Large intestine (tissue), 3 donors: ENCODE data around the gene ZNF81. TPM values are rescaled to one million over a fixed set of nuclear protein-coding genes. Genes with fewer than 3 reads are reported as not detected.
A peak's percentile ranks its signal among the peaks of the same experiment; 100 is the strongest.
"Not testable (repeated sequence)": the region's sequence is repeated elsewhere in the genome, so short reads cannot be mapped to it uniquely, and the experiment has no call there.

Experiments used
- DNase-seq, 2 donors: peaks; one replicate each; pipeline versions ENCODE4 v3.0.0 to v3.0.0-alpha.2; 2013
- H3K27ac ChIP-seq: one replicate; pipeline ENCODE4 v1.5.1; 2013; ENCODE audit warnings: low read length
- H3K27me3 ChIP-seq: 2 replicates; pipeline ENCODE4 v1.6.1; 2013; ENCODE audit warnings: low read length; ENCODE audit not compliant: control insufficient read depth, insufficient read depth
- H3K36me3 ChIP-seq: 2 replicates; pipeline ENCODE4 v1.6.1; 2013; ENCODE audit warnings: low read length; ENCODE audit not compliant: control insufficient read depth, insufficient read depth
- H3K4me1 ChIP-seq: one replicate; pipeline ENCODE4 v1.6.1; 2013; ENCODE audit warnings: low read length; ENCODE audit not compliant: control insufficient read depth, insufficient read depth
- H3K4me3 ChIP-seq: one replicate; pipeline ENCODE4 v1.5.1; 2013; ENCODE audit warnings: low read length
- H3K9me3 ChIP-seq: one replicate; pipeline ENCODE4 v1.6.1; 2013; ENCODE audit warnings: mild to moderate bottlenecking, low read depth, low read length, moderate library complexity; ENCODE audit not compliant: control insufficient read depth
- WGBS: methylation state at CpG from one replicate; pipeline ENCODE4 v1.1.5; 2013; ENCODE audit warnings: low lambda C conversion rate; ENCODE audit not compliant: insufficient coverage; 5-methylcytosine and 5-hydroxymethylcytosine counted together
- polyA plus RNA-seq: library from polyadenylated mRNA; unstranded; fragments of 120-200 nt; gene quantifications from one replicate; pipeline ENCODE4 v1.2.1, GENCODE V29; 2013

The ZNF81 gene
- polyA plus RNA-seq, 1 donor: 6.3 TPM

- peaks cover 7% of the 10 kb centered on the region for H3K4me1 ChIP-seq
- H3K36me3 ChIP-seq: peaks cover 6% of the 10 kb centered on the region
- H3K9me3 ChIP-seq: no peaks in the 10 kb centered on the region
- WGBS: no CpG with 5 or more reads among the region's 1 CpG
- H3K27me3 ChIP-seq: no peaks in the 10 kb centered on the region
- H3K4me3 ChIP-seq: no peak overlapping the region
- H3K27ac ChIP-seq: no peak overlapping the region
- DNase-seq: no peak
Observed at GRCh38 chrX:47843363-47843762, 6.7 kb downstream of the ZNF81 start.

GRCh38 chrX:47844117-47844516 lies 7.4 kb downstream of the ZNF81 start:
- no peaks in the 10 kb centered on the region for H3K27me3 ChIP-seq
- WGBS: no CpG with 5 or more reads among the region's 1 CpG
- peaks cover 6% of the 10 kb centered on the region for H3K36me3 ChIP-seq
- H3K4me1 ChIP-seq: peaks cover 7% of the 10 kb centered on the region
- no peak overlapping the region for H3K4me3 ChIP-seq
- DNase-seq: no peak
- no peaks in the 10 kb centered on the region for H3K9me3 ChIP-seq
- H3K27ac ChIP-seq: no peak overlapping the region

GRCh38 chrX:47846040-47846439 lies 9.3 kb downstream of the ZNF81 start:
- no peaks in the 10 kb centered on the region for H3K27me3 ChIP-seq
- DNase-seq: peak; percentile 18 to 59
- peak overlapping the region; percentile 61 for H3K27ac ChIP-seq
- H3K4me3 ChIP-seq: no peak overlapping the region
- peaks cover 9% of the 10 kb centered on the region for H3K36me3 ChIP-seq
- H3K4me1 ChIP-seq: peaks cover 5% of the 10 kb centered on the region
- WGBS: no CpG with 5 or more reads among the region's 7 CpGs
- no peaks in the 10 kb centered on the region for H3K9me3 ChIP-seq

- Histone ChIP-seq H3K27me3 (no peaks in the 10 kb centered on the region), H3K36me3 (peaks cover 9% of the 10 kb centered on the region), H3K27ac (no peak overlapping the region), H3K9me3 (no peaks in the 10 kb centered on the region), H3K4me3 (no peak overlapping the region), H3K4me1 (peaks cover 5% of the 10 kb centered on the region)
- WGBS: no CpG with 5 or more reads among the region's 2 CpGs
- no peak for DNase-seq
Observed at GRCh38 chrX:47849778-47850177, 13.1 kb downstream of the ZNF81 start.

DNA sequence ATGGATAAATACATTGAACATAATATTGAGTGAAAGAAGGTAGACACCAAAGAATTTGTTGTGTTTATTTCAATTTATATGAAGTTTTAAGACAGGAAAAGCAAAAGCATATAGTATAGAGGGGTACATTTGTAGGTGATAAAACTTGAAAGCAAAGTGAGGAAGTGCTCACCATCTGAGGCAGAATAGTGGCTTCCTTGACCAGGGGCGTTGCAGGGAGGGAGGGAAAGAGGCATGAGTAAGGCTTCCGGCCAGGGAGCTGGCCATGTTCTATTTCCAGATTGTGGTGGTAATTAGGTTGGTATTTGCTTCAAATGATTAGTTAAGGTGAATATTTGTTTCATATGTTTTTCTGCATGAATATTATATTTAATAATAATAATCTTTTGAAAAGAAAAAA lies 13.7 kb downstream of the ZNF81 start:
- H3K9me3 ChIP-seq, H3K36me3 ChIP-seq, H3K4me3 ChIP-seq, H3K27ac ChIP-seq, DNase-seq, H3K27me3 ChIP-seq, H3K4me1 ChIP-seq: not testable (repeated sequence)
- WGBS: no CpG with 5 or more reads among the region's 2 CpGs

DNA sequence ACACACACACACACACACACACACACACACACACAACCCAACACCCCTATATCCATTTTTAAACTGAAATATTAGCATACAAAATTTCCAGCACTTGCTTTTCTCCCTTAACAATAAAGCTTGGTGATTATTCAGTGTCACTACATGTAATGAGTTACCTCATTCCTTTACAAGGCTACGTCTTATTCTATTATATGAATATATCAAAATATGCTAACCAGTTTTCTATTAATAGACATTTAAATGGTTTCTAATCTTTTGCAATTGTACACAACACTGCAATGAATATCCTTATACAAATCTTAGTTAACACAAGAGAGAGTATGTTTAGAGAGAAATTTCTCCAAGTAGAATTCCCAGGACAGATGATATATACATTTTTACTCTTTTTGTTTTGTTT lies 14.2 kb downstream of the ZNF81 start:
- Histone ChIP-seq H3K9me3 (no peaks in the 10 kb centered on the region), H3K27ac (no peak overlapping the region), H3K4me3 (no peak overlapping the region), H3K27me3 (no peaks in the 10 kb centered on the region), H3K4me1 (no peaks in the 10 kb centered on the region), H3K36me3 (peaks cover 9% of the 10 kb centered on the region)
- DNase-seq: no peak
- WGBS: no CpG with 5 or more reads among the region's 1 CpG

GRCh38 chrX:47854474-47854873 lies 17.8 kb downstream of the ZNF81 start:
- no peaks in the 10 kb centered on the region for H3K4me1 ChIP-seq
- H3K27ac ChIP-seq: no peak overlapping the region
- no peaks in the 10 kb centered on the region for H3K27me3 ChIP-seq
- H3K36me3 ChIP-seq: peaks cover 3% of the 10 kb centered on the region
- no CpG with 5 or more reads among the region's 10 CpGs for WGBS
- DNase-seq: peak; percentile 17 to 42
- H3K9me3 ChIP-seq: no peaks in the 10 kb centered on the region
- H3K4me3 ChIP-seq: no peak overlapping the region

GRCh38 chrX:47859686-47860085 lies 23.0 kb downstream of the ZNF81 start:
- H3K4me1 ChIP-seq: peaks cover 10% of the 10 kb centered on the region
- no peak overlapping the region for H3K4me3 ChIP-seq
- no peak for DNase-seq
- no peak overlapping the region for H3K27ac ChIP-seq
- H3K36me3 ChIP-seq: no peaks in the 10 kb centered on the region
- no peaks in the 10 kb centered on the region for H3K9me3 ChIP-seq
- no peaks in the 10 kb centered on the region for H3K27me3 ChIP-seq
- no CpG with 5 or more reads among the region's 4 CpGs for WGBS

DNA sequence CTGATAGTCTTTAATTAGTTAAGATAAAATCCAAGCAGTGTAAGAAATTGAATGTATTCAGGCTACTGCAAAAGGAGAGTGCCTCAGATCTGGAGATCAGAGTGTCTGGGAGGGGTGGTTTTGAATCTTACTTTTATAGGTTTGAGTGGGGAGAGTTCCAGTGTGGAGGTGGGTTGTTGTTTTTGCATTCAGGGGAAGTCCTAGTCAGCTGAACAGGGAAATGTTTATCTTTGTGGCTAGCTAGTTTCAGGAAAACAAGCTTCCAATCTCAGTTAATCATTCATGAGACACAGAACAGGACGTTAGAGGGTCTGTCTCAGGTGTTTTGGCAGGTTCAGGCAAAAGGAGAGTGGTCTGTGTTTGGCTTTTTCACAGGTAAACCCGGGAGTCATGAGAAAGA lies 26.0 kb downstream of the ZNF81 start:
- Histone ChIP-seq H3K27me3 (no peaks in the 10 kb centered on the region), H3K4me1 (peaks cover 10% of the 10 kb centered on the region), H3K9me3 (no peaks in the 10 kb centered on the region), H3K27ac (no peak overlapping the region), H3K36me3 (peaks cover 2% of the 10 kb centered on the region), H3K4me3 (no peak overlapping the region)
- no CpG with 5 or more reads among the region's 2 CpGs for WGBS
- DNase-seq: no peak

DNA sequence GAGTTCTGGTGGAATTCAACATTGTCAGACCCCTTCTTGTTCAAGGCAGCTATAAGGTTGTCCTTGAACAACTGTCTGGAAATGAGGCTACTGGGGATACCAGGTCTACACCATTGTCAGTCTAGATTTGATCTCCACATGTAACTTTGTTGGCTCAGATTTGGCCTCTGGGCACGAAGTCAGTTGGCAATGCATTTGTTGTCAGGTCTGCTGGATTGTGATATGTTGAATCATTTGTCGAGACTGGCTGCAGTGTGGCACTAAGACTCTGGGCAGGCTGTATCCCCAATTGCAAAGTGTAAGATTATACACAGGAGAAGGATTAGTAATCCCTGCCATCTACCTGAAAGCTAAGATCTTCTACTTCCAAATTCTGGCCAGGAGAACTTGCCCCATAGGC lies 26.5 kb downstream of the ZNF81 start:
- peaks cover 2% of the 10 kb centered on the region for H3K36me3 ChIP-seq
- DNase-seq: no peak
- no peak overlapping the region for H3K27ac ChIP-seq
- H3K4me3 ChIP-seq: no peak overlapping the region
- no peaks in the 10 kb centered on the region for H3K27me3 ChIP-seq
- peaks cover 10% of the 10 kb centered on the region for H3K4me1 ChIP-seq
- WGBS: no CpG with 5 or more reads among the region's 2 CpGs
- H3K9me3 ChIP-seq: no peaks in the 10 kb centered on the region

DNA sequence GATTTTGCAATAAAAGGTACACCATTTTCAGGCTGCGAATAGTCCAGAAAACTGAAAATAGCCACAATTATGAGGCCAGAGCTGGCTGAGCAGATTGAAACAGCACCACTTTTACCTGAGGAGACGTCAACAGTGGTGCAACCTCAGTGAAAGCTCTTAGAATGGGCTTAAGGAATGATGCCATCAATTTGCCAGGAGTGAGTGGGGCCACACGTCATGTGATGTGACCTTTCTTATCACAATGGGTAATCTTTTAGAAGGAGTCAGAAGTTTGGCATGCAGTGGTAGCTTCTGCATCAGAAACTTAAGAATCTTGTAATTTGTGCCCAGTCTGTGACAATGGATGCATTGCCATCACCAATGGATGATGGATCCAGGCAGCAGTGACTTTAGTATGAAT lies 27.6 kb downstream of the ZNF81 start:
- no peak for DNase-seq
- Histone ChIP-seq H3K4me3 (no peak overlapping the region), H3K27ac (no peak overlapping the region), H3K36me3 (peaks cover 2% of the 10 kb centered on the region), H3K9me3 (no peaks in the 10 kb centered on the region), H3K27me3 (no peaks in the 10 kb centered on the region), H3K4me1 (peaks cover 10% of the 10 kb centered on the region)
- no CpG with 5 or more reads among the region's 3 CpGs for WGBS
